IPS DF 6.9 (cell line): ENCODE measurements around the gene ZIC4.
A peak's percentile ranks its signal among the peaks of the same experiment; 100 is the strongest.

ENCODE experiments used
- DNase-seq: peaks from one replicate; pipeline ENCODE4 v3.0.0-alpha.2; 2013; ENCODE audit warnings: low read depth, low spot score
- H3K27ac ChIP-seq: one replicate; pipeline ENCODE4 v1.5.1; 2013; ENCODE audit warnings: low read length, control low read depth
- H3K27me3 ChIP-seq: 2 replicates; pipeline ENCODE4 v1.6.1; 2013; ENCODE audit warnings: mild to moderate bottlenecking, low read length; ENCODE audit not compliant: control insufficient read depth, insufficient read depth
- H3K36me3 ChIP-seq: 2 replicates; pipeline ENCODE4 v1.6.1; 2013; ENCODE audit warnings: low read length; ENCODE audit not compliant: control insufficient read depth, insufficient read depth
- H3K4me1 ChIP-seq: 2 replicates; pipeline ENCODE4 v1.6.1; 2013; ENCODE audit warnings: low read length; ENCODE audit not compliant: control insufficient read depth, insufficient read depth
- H3K4me3 ChIP-seq: 2 replicates; pipeline ENCODE4 v1.5.1; 2013; ENCODE audit warnings: mild to moderate bottlenecking, low read length
- H3K9me3 ChIP-seq: 2 replicates; pipeline ENCODE4 v1.6.1; 2013; ENCODE audit warnings: low read length, inconsistent platforms; ENCODE audit not compliant: control insufficient read depth, insufficient read depth
- WGBS: extraction: QIAGEN DNeasy Blood & Tissue Kit; methylation state at CpG from one replicate; pipeline ENCODE4 v1.1.7; 2013; ENCODE audit warnings: mixed read lengths, missing lambda C conversion rate; ENCODE audit not compliant: insufficient read length, insufficient coverage; 5-methylcytosine and 5-hydroxymethylcytosine counted together

The ZIC4 gene

GRCh38 chr3:147379651-147380050 is 26.7 kb downstream of the ZIC4 start:
- peaks cover 47% of the 10 kb centered on the region for H3K27me3 ChIP-seq
- H3K4me1 ChIP-seq: peaks cover 12% of the 10 kb centered on the region
- no CpG with 5 or more reads among the region's 10 CpGs for WGBS

GRCh38 chr3:147377412-147378367 is 28.7 kb downstream of the ZIC4 start:
- no peak overlapping the region for H3K27ac ChIP-seq

More at GRCh38 chr3:147379651-147380050, 26.7 kb downstream of the ZIC4 start:
- Histone ChIP-seq H3K27ac (no peak overlapping the region), H3K4me3 (no peak overlapping the region), H3K36me3 (no peaks in the 10 kb centered on the region), H3K9me3 (no peaks in the 10 kb centered on the region)
- DNase-seq: no peak

GRCh38 chr3:147373301-147373700 is 33.0 kb downstream of the ZIC4 start:
- peaks cover 5% of the 10 kb centered on the region for H3K4me1 ChIP-seq
- WGBS: no CpG with 5 or more reads among the region's 6 CpGs
- peaks cover 72% of the 10 kb centered on the region for H3K27me3 ChIP-seq

More at GRCh38 chr3:147377412-147378367, 28.7 kb downstream of the ZIC4 start:
- peak overlapping the region; percentile 7; the same call in 1 of the 2 replicates for H3K4me3 ChIP-seq
- no peak for DNase-seq
- no peaks in the 10 kb centered on the region for H3K9me3 ChIP-seq
- H3K36me3 ChIP-seq: no peaks in the 10 kb centered on the region
- peaks cover 54% of the 10 kb centered on the region for H3K27me3 ChIP-seq
- peaks cover 10% of the 10 kb centered on the region for H3K4me1 ChIP-seq
- no CpG with 5 or more reads among the region's 30 CpGs for WGBS

DNA sequence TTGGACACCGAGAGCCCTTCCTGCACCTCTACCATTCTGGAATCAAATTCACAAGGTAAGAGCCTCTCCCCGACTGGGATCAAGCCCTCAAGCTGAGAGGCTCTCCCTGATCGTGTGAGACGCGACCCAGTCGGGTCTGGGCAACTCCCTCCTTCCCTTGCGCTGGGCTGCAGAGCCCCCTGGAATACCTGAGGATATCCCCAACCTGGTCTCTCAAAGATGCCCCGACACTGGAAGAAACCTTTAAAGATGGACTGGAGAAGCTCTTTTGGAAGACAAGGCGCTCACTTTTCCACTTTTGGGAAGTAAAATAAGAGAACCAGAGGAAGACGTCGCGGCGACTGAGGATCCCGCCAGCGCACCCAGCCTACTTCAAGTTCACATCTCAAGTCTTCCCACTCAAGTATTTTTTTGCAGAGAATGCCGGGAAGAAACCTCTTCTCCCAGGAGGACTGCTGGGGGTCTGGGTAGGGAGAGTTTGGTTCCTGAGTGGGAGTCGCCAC is 33.8 kb downstream of the ZIC4 start:
- no peak for DNase-seq
- WGBS: no CpG with 5 or more reads among the region's 17 CpGs

More at GRCh38 chr3:147373301-147373700, 33.0 kb downstream of the ZIC4 start:
- Histone ChIP-seq H3K9me3 (no peaks in the 10 kb centered on the region), H3K27ac (no peak overlapping the region), H3K36me3 (no peaks in the 10 kb centered on the region), H3K4me3 (no peak overlapping the region)
- no peak for DNase-seq

DNA sequence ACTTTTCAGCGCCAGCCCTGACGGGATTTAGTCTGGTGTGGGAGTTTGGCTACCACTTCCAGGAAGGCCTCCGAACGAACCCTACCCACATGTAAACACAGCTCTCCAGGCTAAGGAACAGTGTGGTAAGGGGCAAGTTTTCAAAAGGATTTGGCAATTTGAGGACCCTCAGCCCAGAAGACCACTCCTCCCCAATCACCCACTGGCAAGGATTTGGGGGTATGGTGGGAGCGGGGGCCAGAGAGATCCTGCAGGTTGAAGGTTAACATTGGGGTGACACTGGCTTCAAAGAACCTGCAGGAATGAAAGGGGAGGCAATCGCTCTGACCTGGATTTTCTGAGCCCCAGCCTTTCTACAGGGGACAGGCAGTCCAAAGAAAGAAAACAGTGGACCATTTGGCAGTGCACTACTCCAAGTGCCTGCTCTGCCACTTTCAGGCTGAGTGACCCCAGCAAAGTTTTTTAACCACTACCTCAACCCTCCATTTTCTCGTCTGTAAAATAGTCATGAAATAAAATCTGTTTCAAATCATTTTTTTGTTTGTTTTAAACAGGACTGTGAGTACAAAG is 34.5 kb downstream of the ZIC4 start:
- Histone ChIP-seq H3K27ac (no peak overlapping the region), H3K36me3 (no peaks in the 10 kb centered on the region), H3K4me1 (peaks cover 3% of the 10 kb centered on the region), H3K27me3 (peaks cover 80% of the 10 kb centered on the region), H3K9me3 (no peaks in the 10 kb centered on the region), H3K4me3 (no peak overlapping the region)
- WGBS: no CpG with 5 or more reads among the region's 7 CpGs
- DNase-seq: no peak

More for the DNA sequence above, 33.8 kb downstream of the ZIC4 start:
- Histone ChIP-seq H3K9me3 (no peaks in the 10 kb centered on the region), H3K4me1 (peaks cover 5% of the 10 kb centered on the region), H3K27ac (no peak overlapping the region), H3K36me3 (no peaks in the 10 kb centered on the region), H3K27me3 (peaks cover 79% of the 10 kb centered on the region), H3K4me3 (no peak overlapping the region)

DNA sequence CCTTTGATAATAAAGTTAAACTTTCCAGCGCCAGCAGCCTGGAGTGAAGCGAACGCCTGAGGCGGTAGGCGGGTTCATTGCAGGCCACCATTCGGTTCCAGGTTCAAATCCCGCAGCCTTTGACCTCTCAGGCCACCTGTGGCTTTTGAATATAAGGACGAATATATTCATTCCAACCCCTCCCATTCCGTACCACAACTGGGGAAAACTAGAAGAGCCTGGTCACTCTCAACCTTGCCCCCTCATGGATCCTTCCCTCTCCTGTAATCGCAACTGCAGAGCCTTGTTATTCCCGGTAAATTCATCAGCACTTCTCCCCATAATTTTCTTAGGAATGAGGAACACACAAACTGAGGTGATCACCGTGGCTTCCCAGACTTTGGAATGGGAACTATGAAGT is 35.2 kb downstream of the ZIC4 start:
- no peak for DNase-seq
- Histone ChIP-seq H3K9me3 (no peaks in the 10 kb centered on the region), H3K27ac (no peak overlapping the region), H3K4me1 (peaks cover 3% of the 10 kb centered on the region), H3K4me3 (no peak overlapping the region), H3K27me3 (peaks cover 80% of the 10 kb centered on the region), H3K36me3 (no peaks in the 10 kb centered on the region)
- WGBS: no CpG with 5 or more reads among the region's 12 CpGs

DNA sequence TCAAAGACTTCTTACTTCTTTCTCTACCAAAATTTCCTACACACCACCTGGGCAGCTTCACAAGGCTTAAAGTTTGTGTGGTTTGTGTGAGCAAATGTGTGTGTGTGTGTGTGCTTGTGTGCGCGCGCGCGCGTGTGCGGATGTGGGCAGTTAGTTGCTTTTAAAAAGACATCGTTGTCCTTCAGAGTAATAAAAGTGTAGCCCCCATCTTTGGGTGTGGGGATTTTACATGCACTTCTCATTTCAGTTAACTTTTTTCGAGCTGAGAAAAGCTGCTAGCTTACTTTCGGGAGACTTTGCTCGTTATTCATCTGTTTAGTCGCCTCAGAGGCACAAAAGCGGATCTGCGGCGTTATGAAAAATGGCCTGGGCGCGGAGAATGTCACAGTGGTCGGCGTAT is 36.0 kb downstream of the ZIC4 start:
- no CpG with 5 or more reads among the region's 19 CpGs for WGBS
- peaks cover 3% of the 10 kb centered on the region for H3K4me1 ChIP-seq
- peaks cover 78% of the 10 kb centered on the region for H3K27me3 ChIP-seq

GRCh38 chr3:147369661-147370123 is 36.7 kb downstream of the ZIC4 start:
- Histone ChIP-seq H3K27ac (no peak overlapping the region), H3K27me3 (peaks cover 77% of the 10 kb centered on the region), H3K4me3 (no peak overlapping the region), H3K36me3 (no peaks in the 10 kb centered on the region), H3K9me3 (no peaks in the 10 kb centered on the region), H3K4me1 (peaks cover 3% of the 10 kb centered on the region)
- no peak for DNase-seq
- WGBS: no CpG with 5 or more reads among the region's 18 CpGs

More for the DNA sequence above, 36.0 kb downstream of the ZIC4 start:
- DNase-seq: no peak
- Histone ChIP-seq H3K36me3 (no peaks in the 10 kb centered on the region), H3K27ac (no peak overlapping the region), H3K4me3 (no peak overlapping the region), H3K9me3 (no peaks in the 10 kb centered on the region)

DNA sequence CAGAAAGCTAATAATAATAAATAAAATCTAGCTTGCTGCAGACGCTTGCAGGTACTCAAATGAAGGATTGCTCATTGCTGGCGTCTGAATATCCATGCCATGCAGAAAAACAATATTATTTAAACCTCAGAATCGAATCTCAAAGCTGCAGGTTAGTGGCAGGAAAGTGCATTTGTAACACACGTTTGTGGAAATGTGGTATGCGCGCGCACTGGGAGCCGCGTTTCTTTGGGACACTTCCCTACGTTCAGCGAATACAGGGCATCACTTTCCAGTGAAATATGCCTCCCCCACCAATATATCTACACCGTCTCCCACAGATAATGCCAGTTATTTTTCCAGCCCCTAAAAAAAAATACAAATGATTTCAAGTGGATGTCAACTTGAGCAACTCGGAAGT is 37.1 kb downstream of the ZIC4 start:
- Histone ChIP-seq H3K27me3 (peaks cover 77% of the 10 kb centered on the region), H3K4me3 (no peak overlapping the region), H3K27ac (no peak overlapping the region), H3K9me3 (no peaks in the 10 kb centered on the region), H3K36me3 (no peaks in the 10 kb centered on the region), H3K4me1 (peaks cover 3% of the 10 kb centered on the region)
- DNase-seq: no peak
- WGBS: no CpG with 5 or more reads among the region's 13 CpGs

DNA sequence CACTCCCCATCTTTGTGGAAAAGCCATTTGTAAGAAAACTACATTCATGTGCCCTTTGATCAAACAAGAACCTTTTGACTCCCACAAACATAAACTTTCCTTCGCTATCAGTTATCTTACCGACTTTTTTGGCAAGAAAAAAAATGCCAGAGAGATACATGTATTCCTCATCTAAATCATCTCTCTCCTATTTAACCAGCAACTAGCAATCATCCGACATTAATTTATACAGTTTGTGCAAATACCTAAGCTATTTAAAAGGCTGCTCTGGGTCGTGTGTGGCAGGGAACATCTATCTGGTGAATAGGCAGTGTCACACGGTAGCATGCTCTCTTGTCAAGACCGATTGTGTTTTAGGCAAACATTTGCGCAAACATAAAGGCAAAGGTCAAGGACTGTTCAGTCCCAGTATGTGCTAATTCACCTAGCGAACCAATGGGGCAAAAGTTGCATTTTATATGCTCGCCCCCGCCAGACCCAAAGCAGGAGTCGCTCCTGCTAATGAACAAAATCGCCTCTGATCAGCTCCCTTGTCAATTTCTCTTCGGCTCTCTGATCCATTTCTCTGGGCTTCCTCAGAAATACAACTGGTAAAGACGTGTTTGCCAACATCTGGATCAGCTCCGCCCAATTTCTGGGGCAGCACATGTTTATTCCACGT is 37.7 kb downstream of the ZIC4 start:
- no CpG with 5 or more reads among the region's 16 CpGs for WGBS
- peaks cover 72% of the 10 kb centered on the region for H3K27me3 ChIP-seq
- no peaks in the 10 kb centered on the region for H3K36me3 ChIP-seq
- no peak overlapping the region for H3K4me3 ChIP-seq
- H3K27ac ChIP-seq: no peak overlapping the region
- no peak for DNase-seq
- H3K9me3 ChIP-seq: no peaks in the 10 kb centered on the region
- peaks cover 3% of the 10 kb centered on the region for H3K4me1 ChIP-seq
